C4-2B (cell line): ENCODE results near the gene CCNT2.
A peak's percentile ranks its signal among the peaks of the same experiment; 100 is the strongest.

Source experiments
- H3K27ac ChIP-seq: fragments of 450-650 bp; 2 replicates; pipeline ENCODE4 v1.5.1; 2017
- CTCF ChIP-seq: fragments of 450-650 bp; conservative IDR thresholded peaks from 2 replicates; pipeline ENCODE4 v1.5.1; 2017; ENCODE audit warnings: mild to moderate bottlenecking
- ZFX ChIP-seq: fragments of 450-650 bp; IDR thresholded peaks from 2 replicates; pipeline ENCODE4 v1.6.1; 2017

CCNT2 gene

DNA sequence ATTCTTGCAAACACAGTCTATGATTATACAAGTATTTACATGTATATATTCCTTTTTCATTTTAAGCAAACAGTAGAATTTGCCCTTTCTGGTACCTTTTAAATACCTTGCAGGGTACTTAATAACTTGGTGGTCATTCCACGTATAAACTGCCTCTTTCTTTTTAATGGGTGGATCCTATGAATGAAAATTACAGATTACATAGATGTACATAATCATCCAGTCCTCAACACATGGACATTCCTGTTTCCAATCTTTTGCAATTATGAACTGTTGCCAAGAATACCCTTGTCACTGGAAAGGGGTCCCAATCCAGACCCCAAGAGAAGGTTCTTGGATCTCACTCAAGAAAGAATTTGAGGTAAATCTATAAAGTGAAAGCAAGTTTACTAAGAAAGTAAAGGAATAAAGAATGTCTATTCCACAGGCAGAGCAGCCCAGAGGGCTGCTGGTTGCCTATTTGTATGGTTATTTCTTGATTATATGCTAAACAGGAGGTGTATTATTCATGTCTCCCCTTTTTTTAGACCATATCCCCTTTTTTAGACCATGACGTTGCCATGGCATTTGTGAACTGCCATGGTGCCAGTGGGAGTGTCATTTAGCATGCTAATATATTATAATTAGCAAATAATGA, 7.7 kb upstream of the CCNT2 start:
- TF ChIP-seq CTCF (no peak), ZFX (no peak)
- no peak overlapping the region for H3K27ac ChIP-seq

DNA sequence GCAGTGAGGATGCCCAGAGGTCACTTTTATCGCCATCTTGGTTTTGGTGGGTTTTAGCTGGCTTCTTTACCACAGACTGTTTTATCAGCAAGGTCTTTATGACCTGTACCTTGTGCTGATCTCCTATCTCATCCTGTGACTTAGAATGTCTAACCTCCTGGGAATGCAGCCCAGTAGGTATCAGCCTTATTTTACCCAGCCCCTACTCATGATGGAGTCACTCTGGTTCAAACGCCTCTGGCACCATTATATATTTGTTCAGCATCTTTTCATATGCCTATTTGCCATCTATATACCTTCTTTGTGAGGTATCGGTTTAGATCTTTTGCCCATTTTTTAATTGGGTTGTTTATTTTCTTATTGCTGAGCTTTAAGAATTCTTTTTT, 7.2 kb upstream of the CCNT2 start:
- TF ChIP-seq CTCF (no peak), ZFX (no peak)
- no peak overlapping the region for H3K27ac ChIP-seq

GRCh38 chr2:134912361-134912760, 6.3 kb upstream of the CCNT2 start:
- TF ChIP-seq CTCF (no peak), ZFX (no peak)
- no peak overlapping the region for H3K27ac ChIP-seq

DNA sequence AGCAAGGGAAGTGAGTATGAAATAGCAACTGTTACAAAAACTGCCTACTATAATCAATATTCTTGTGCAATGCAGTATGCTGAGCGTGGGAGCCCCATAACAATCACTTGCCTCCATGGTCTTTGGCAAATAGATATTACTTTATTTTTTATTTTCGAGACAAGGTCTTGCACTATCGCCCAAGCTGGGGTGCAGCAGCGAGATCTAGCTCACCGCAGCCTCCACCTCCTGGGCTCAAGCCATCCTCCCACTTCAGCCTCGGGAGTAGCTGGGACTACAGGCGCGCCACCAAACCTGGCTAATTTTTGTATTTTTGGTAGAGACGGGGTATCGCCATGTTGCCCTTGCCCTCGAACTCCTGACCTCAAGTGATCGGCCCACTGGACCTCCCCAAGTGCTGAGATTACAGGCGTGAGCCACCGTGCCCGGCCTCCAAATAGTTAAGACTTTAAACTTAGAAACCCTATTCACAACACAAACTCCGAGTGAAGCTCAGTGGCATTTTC, 1.2 kb upstream of the CCNT2 start:
- TF ChIP-seq ZFX (no peak), CTCF (no peak)
- peak overlapping the region; percentile 96 for H3K27ac ChIP-seq

GRCh38 chr2:134917888-134918525, 615 bp upstream of the CCNT2 start:
- peak overlapping the region; percentile 96 for H3K27ac ChIP-seq

GRCh38 chr2:134919341-134920210, 954 bp downstream of the CCNT2 start:
- TF ChIP-seq ZFX, result no peak; the same call in 1 of the 2 replicates
- no peak for TF ChIP-seq CTCF
- peak overlapping the region; percentile 96 for H3K27ac ChIP-seq

More at GRCh38 chr2:134917888-134918525, 615 bp upstream of the CCNT2 start:
- TF ChIP-seq ZFX (no peak), CTCF (no peak; the same call in 1 of the 2 replicates)
